Calu3 (cell line): Measurements from ENCODE around the gene HEXA. TPM values are rescaled to one million over a fixed set of nuclear protein-coding genes. Genes with fewer than 3 reads are reported as not detected.

ENCODE experiments used
- BruUV-seq: library from RNA; stranded (reverse); fragments of 400-500 nt; replicated peaks from 2 replicates; lab custom pipeline; 2021; lab: Mats Ljungman, UMichigan
- CTCF ChIA-PET: fragments of 300-600 bp; sonication (Branson Sonifier 250); formaldehyde crosslinking; loops from one replicate; lab custom pipeline; 2022; ENCODE audit warnings: antibody characterized with exemption; lab: Charles Lee
- DNase-seq: peaks from one replicate; pipeline ENCODE4 v3.0.0; 2022
- H3K27ac Mint-ChIP-seq: one replicate; pipeline ENCODE4 v1.8.0; 2022; ENCODE audit warnings: mixed read lengths; ENCODE audit not compliant: unreplicated experiment
- H3K27me3 Mint-ChIP-seq: one replicate; pipeline ENCODE4 v1.8.0; 2022; ENCODE audit warnings: mixed read lengths; ENCODE audit not compliant: unreplicated experiment
- H3K36me3 Mint-ChIP-seq: one replicate; pipeline ENCODE4 v1.8.0; 2022; ENCODE audit warnings: mild to moderate bottlenecking, moderate library complexity, mixed read lengths; ENCODE audit not compliant: insufficient read depth, unreplicated experiment
- H3K4me1 Mint-ChIP-seq: one replicate; pipeline ENCODE4 v1.8.0; 2022; ENCODE audit warnings: mild to moderate bottlenecking, low read depth, mixed read lengths; ENCODE audit not compliant: unreplicated experiment
- H3K4me3 Mint-ChIP-seq: one replicate; pipeline ENCODE4 v1.8.0; 2022; ENCODE audit warnings: mild to moderate bottlenecking, low read depth, moderate library complexity, mixed read lengths; ENCODE audit not compliant: unreplicated experiment
- H3K9me3 Mint-ChIP-seq: one replicate; pipeline ENCODE4 v1.8.0; 2022; ENCODE audit warnings: low read depth, mixed read lengths; ENCODE audit not compliant: unreplicated experiment
- intact Hi-C: fragments of 100-400 bp; cut with micrococcal nuclease; formaldehyde crosslinking; loops from one replicate; pipeline ENCODE4 v1.10.0; 2022; ENCODE audit not compliant: unreplicated experiment
- total RNA-seq: library from RNA; stranded (reverse); gene quantifications from 2 replicates; pipeline ENCODE4 v1.2.3, GENCODE V29; 2022
- TF ChIP-seq, protein P1 (sequence below): fragments of 200-600 bp; IDR thresholded peaks from one replicate; pipeline ENCODE4 v1.8.0; 2022; ENCODE audit warnings: antibody characterized with exemption; ENCODE audit not compliant: unreplicated experiment

HEXA gene
- total RNA-seq, 1 experiment from 2014 or later = 129 TPM

- no peak for DNase-seq
- Mint-ChIP-seq H3K4me3 (no peak overlapping the region), H3K9me3 (no peaks in the 10 kb centered on the region), H3K27me3 (no peaks in the 10 kb centered on the region), H3K4me1 (peaks cover 24% of the 10 kb centered on the region), H3K27ac (no peak overlapping the region), H3K36me3 (peaks cover 22% of the 10 kb centered on the region)
- intact Hi-C loops = no loop called here
- no TSS peak for BruUV-seq
- TF ChIP-seq, protein P1, sequence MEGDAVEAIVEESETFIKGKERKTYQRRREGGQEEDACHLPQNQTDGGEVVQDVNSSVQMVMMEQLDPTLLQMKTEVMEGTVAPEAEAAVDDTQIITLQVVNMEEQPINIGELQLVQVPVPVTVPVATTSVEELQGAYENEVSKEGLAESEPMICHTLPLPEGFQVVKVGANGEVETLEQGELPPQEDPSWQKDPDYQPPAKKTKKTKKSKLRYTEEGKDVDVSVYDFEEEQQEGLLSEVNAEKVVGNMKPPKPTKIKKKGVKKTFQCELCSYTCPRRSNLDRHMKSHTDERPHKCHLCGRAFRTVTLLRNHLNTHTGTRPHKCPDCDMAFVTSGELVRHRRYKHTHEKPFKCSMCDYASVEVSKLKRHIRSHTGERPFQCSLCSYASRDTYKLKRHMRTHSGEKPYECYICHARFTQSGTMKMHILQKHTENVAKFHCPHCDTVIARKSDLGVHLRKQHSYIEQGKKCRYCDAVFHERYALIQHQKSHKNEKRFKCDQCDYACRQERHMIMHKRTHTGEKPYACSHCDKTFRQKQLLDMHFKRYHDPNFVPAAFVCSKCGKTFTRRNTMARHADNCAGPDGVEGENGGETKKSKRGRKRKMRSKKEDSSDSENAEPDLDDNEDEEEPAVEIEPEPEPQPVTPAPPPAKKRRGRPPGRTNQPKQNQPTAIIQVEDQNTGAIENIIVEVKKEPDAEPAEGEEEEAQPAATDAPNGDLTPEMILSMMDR = no peak
- CTCF ChIA-PET = interaction anchor here (0.5 kb wide), 1 partner anchor 1974 kb away, joined by 6 read pairs; no protein-coding TSS in a partner anchor
These were observed 3.5 kb downstream of the HEXA start for GRCh38 chr15:72372361-72372760.

- TF ChIP-seq, protein P1 = no peak
- intact Hi-C loops = no loop called here
- no peak overlapping the region for H3K27ac Mint-ChIP-seq
- DNase-seq = no peak
- peaks cover 5% of the 10 kb centered on the region for H3K36me3 Mint-ChIP-seq
- no peak overlapping the region for H3K4me3 Mint-ChIP-seq
- BruUV-seq = no TSS peak
- no peaks in the 10 kb centered on the region for H3K9me3 Mint-ChIP-seq
- H3K27me3 Mint-ChIP-seq = no peaks in the 10 kb centered on the region
- H3K4me1 Mint-ChIP-seq = peaks cover 15% of the 10 kb centered on the region
- CTCF ChIA-PET = no interaction called here
These were observed 5.8 kb downstream of the HEXA start for GRCh38 chr15:72369964-72370363.

- Mint-ChIP-seq H3K36me3 (no peaks in the 10 kb centered on the region), H3K4me3 (no peak overlapping the region), H3K27ac (no peak overlapping the region), H3K27me3 (no peaks in the 10 kb centered on the region), H3K9me3 (no peaks in the 10 kb centered on the region), H3K4me1 (peaks cover 9% of the 10 kb centered on the region)
- intact Hi-C loops = no loop called here
- no peak for DNase-seq
- TF ChIP-seq, protein P1 = no peak
- CTCF ChIA-PET = interaction anchor here (0.7 kb wide), 1 partner anchor 91 kb away, joined by 11 read pairs; no protein-coding TSS in a partner anchor
- BruUV-seq = no TSS peak
These were observed 6.9 kb downstream of the HEXA start for GRCh38 chr15:72368899-72369298.

DNA sequence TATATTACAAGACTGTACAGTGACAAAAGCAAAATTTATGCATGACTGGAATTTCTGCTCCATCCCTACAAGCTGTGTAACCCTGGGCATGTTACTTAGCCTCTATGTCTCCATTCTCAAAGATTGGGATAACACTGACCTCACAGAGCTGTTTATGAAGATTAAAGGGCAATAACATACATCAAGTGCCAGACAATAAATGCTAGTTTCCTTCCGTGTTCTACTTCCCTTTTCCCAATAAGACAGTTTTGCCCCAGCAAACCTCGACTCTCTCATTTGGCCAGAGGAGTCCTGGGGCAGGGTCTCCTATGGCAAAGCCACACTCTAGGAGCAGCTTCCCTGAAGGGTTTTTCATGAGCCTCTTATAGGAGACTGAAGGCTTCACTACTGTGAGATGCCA is 7.5 kb downstream of the HEXA start:
- no TSS peak for BruUV-seq
- CTCF ChIA-PET = interaction anchor here (0.6 kb wide), 1 partner anchor 594 kb away, joined by 3 read pairs; no protein-coding TSS in a partner anchor
- no peaks in the 10 kb centered on the region for H3K36me3 Mint-ChIP-seq

More for the DNA sequence above, 7.5 kb downstream of the HEXA start:
- no peak overlapping the region for H3K27ac Mint-ChIP-seq
- H3K4me3 Mint-ChIP-seq = no peak overlapping the region
- TF ChIP-seq, protein P1 = no peak
- intact Hi-C loops = no loop called here
- no peaks in the 10 kb centered on the region for H3K27me3 Mint-ChIP-seq
- peaks cover 9% of the 10 kb centered on the region for H3K4me1 Mint-ChIP-seq
- H3K9me3 Mint-ChIP-seq = no peaks in the 10 kb centered on the region
- DNase-seq = no peak
